ENCODE measurements around the gene RIOK1. TPM values are rescaled to one million over a fixed set of nuclear protein-coding genes. Genes with fewer than 3 reads are reported as not detected.

The RIOK1 gene
- total RNA-seq, 1 experiment from 2014 or later: 56.5 TPM

- Histone ChIP-seq H3K4me3 (ENCODE audit: low read depth, low read length, poor library complexity, severe bottlenecking) (no peak overlapping the region), H3K36me3 (ENCODE audit: insufficient read depth, low read length, poor library complexity, severe bottlenecking) (peaks cover 85% of the 10 kb centered on the region), H3K9me3 (ENCODE audit: low read depth, low read length, poor library complexity, severe bottlenecking) (no peaks in the 10 kb centered on the region), H3K27ac (ENCODE audit: low read depth, low read length, poor library complexity, severe bottlenecking) (no peak overlapping the region), H3K4me1 (ENCODE audit: insufficient read depth, low read length, poor library complexity, severe bottlenecking) (peaks cover 5% of the 10 kb centered on the region), H3K27me3 (replicated peaks; ENCODE audit: insufficient read depth, low read depth, low read length, poor library complexity) (no peaks in the 10 kb centered on the region)
- no peak for TF ChIP-seq CTCF (conservative IDR thresholded peaks at IDR 0.05; ENCODE audit: low read depth, low read length)
- TF ChIP-seq EZH2 (IDR thresholded peaks at IDR 0.05; ENCODE audit: borderline replicate concordance, low read depth, low read length, poor library complexity, severe bottlenecking): no peak
- CTCF ChIA-PET: no interaction called here
- DNase-seq (ENCODE audit: low spot score): no peak
- POLR2A ChIA-PET (ENCODE audit: low non-redundant PET): no interaction called here
- intact Hi-C loops (cut with micrococcal nuclease; ENCODE audit: unreplicated experiment): no loop called here
- BruUV-seq (replicated peaks): no TSS peak
These were observed 20.1 kb downstream of the RIOK1 start for GRCh38 chr6:7409740-7410139.

GRCh38 chr6:7410851-7411250 lies 21.2 kb downstream of the RIOK1 start:
- H3K9me3 ChIP-seq (ENCODE audit: low read depth, low read length, poor library complexity, severe bottlenecking): no peaks in the 10 kb centered on the region
- H3K27me3 ChIP-seq (replicated peaks; ENCODE audit: insufficient read depth, low read depth, low read length, poor library complexity): no peaks in the 10 kb centered on the region
- CTCF ChIA-PET: no interaction called here
- H3K27ac ChIP-seq (ENCODE audit: low read depth, low read length, poor library complexity, severe bottlenecking): no peak overlapping the region
- BruUV-seq (replicated peaks): no TSS peak
- peaks cover 86% of the 10 kb centered on the region for H3K36me3 ChIP-seq (ENCODE audit: insufficient read depth, low read length, poor library complexity, severe bottlenecking)
- H3K4me3 ChIP-seq (ENCODE audit: low read depth, low read length, poor library complexity, severe bottlenecking): no peak overlapping the region
- DNase-seq (ENCODE audit: low spot score): no peak
- POLR2A ChIA-PET (ENCODE audit: low non-redundant PET): interaction anchor here (0.6 kb wide), 1 partner anchor 18 kb away, joined by 3 read pairs; no protein-coding TSS in a partner anchor
- intact Hi-C loops (cut with micrococcal nuclease; ENCODE audit: unreplicated experiment): no loop called here
- TF ChIP-seq CTCF (conservative IDR thresholded peaks at IDR 0.05; ENCODE audit: low read depth, low read length) (no peak), EZH2 (IDR thresholded peaks at IDR 0.05; ENCODE audit: borderline replicate concordance, low read depth, low read length, poor library complexity, severe bottlenecking) (no peak)
- peaks cover 5% of the 10 kb centered on the region for H3K4me1 ChIP-seq (ENCODE audit: insufficient read depth, low read length, poor library complexity, severe bottlenecking)

GRCh38 chr6:7411328-7411727 lies 21.7 kb downstream of the RIOK1 start:
- peaks cover 5% of the 10 kb centered on the region for H3K4me1 ChIP-seq (ENCODE audit: insufficient read depth, low read length, poor library complexity, severe bottlenecking)
- intact Hi-C loops (cut with micrococcal nuclease; ENCODE audit: unreplicated experiment): no loop called here
- H3K36me3 ChIP-seq (ENCODE audit: insufficient read depth, low read length, poor library complexity, severe bottlenecking): peaks cover 86% of the 10 kb centered on the region
- no TSS peak for BruUV-seq (replicated peaks)
- ChIA-PET POLR2A (ENCODE audit: low non-redundant PET) (no interaction called here), CTCF (no interaction called here)
- no peaks in the 10 kb centered on the region for H3K27me3 ChIP-seq (replicated peaks; ENCODE audit: insufficient read depth, low read depth, low read length, poor library complexity)
- no peak overlapping the region for H3K4me3 ChIP-seq (ENCODE audit: low read depth, low read length, poor library complexity, severe bottlenecking)
- TF ChIP-seq EZH2 (IDR thresholded peaks at IDR 0.05; ENCODE audit: borderline replicate concordance, low read depth, low read length, poor library complexity, severe bottlenecking) (no peak), CTCF (conservative IDR thresholded peaks at IDR 0.05; ENCODE audit: low read depth, low read length) (no peak)
- H3K9me3 ChIP-seq (ENCODE audit: low read depth, low read length, poor library complexity, severe bottlenecking): no peaks in the 10 kb centered on the region
- no peak for DNase-seq (ENCODE audit: low spot score)
- no peak overlapping the region for H3K27ac ChIP-seq (ENCODE audit: low read depth, low read length, poor library complexity, severe bottlenecking)
